HG02981 (cell line): Measurements from ENCODE around the gene PRKCE.

Experiments
- ATAC-seq: cut with Tn5 transposase; IDR thresholded peaks from one replicate; pipeline ENCODE4 v1.9.1; 2021; ENCODE audit warnings: mild to moderate bottlenecking, moderate library complexity; ENCODE audit not compliant: unreplicated experiment

Gene PRKCE

GRCh38 chr2:46087492-46087891 is 436.0 kb downstream of the PRKCE start:
- no peak for ATAC-seq

- no peak for ATAC-seq
Observed at GRCh38 chr2:46091004-46091403, 439.5 kb downstream of the PRKCE start.

- ATAC-seq: no peak
Observed at GRCh38 chr2:46091961-46092667, 440.6 kb downstream of the PRKCE start.

GRCh38 chr2:46094689-46095088 is 443.2 kb downstream of the PRKCE start:
- no peak for ATAC-seq

GRCh38 chr2:46095830-46096229 is 444.4 kb downstream of the PRKCE start:
- no peak for ATAC-seq

- no peak for ATAC-seq
Observed at GRCh38 chr2:46096260-46096659, 444.8 kb downstream of the PRKCE start.

GRCh38 chr2:46097714-46098480 is 446.4 kb downstream of the PRKCE start:
- no peak for ATAC-seq

- no peak for ATAC-seq
Observed at GRCh38 chr2:46098621-46099062, 447.2 kb downstream of the PRKCE start.

- no peak for ATAC-seq
Observed at GRCh38 chr2:46101557-46102220, 450.2 kb downstream of the PRKCE start.

GRCh38 chr2:46106690-46107089 is 455.2 kb downstream of the PRKCE start:
- no peak for ATAC-seq

- ATAC-seq: no peak
Observed at GRCh38 chr2:46114996-46115395, 463.5 kb downstream of the PRKCE start.

- ATAC-seq: no peak
Observed at GRCh38 chr2:46116150-46116549, 464.7 kb downstream of the PRKCE start.

- ATAC-seq: no peak
Observed at GRCh38 chr2:46116553-46116991, 465.1 kb downstream of the PRKCE start.

- no peak for ATAC-seq
Observed at GRCh38 chr2:46117379-46117778, 465.9 kb downstream of the PRKCE start.

GRCh38 chr2:46117994-46118393 is 466.5 kb downstream of the PRKCE start:
- no peak for ATAC-seq

- no peak for ATAC-seq
Observed at GRCh38 chr2:46118656-46119371, 467.3 kb downstream of the PRKCE start.

- ATAC-seq: no peak
Observed at GRCh38 chr2:46119453-46119852, 468.0 kb downstream of the PRKCE start.

- ATAC-seq: no peak
Observed at GRCh38 chr2:46120792-46121555, 469.5 kb downstream of the PRKCE start.

- ATAC-seq: no peak
Observed at GRCh38 chr2:46122318-46122976, 471.0 kb downstream of the PRKCE start.

GRCh38 chr2:46123013-46123412 is 471.5 kb downstream of the PRKCE start:
- ATAC-seq: no peak
